ENCODE data around the gene ADK.
A peak's percentile ranks its signal among the peaks of the same experiment; 100 is the strongest.

The ADK gene

GRCh38 chr10:74238031-74238431, 87.0 kb downstream of the ADK start:
- no peak for DNase-seq (ENCODE audit: low spot score)

- DNase-seq (ENCODE audit: low spot score): no peak
Measured at GRCh38 chr10:74238516-74238915, 87.5 kb downstream of the ADK start.

GRCh38 chr10:74243067-74243466, 92.0 kb downstream of the ADK start:
- DNase-seq (ENCODE audit: low spot score): no peak

- peak; percentile 43 for DNase-seq (ENCODE audit: low spot score)
Measured at GRCh38 chr10:74244097-74244685, 93.2 kb downstream of the ADK start.

GRCh38 chr10:74244807-74245206, 93.8 kb downstream of the ADK start:
- DNase-seq (ENCODE audit: low spot score): no peak

GRCh38 chr10:74246495-74246894, 95.5 kb downstream of the ADK start:
- DNase-seq (ENCODE audit: low spot score): no peak

- DNase-seq (ENCODE audit: low spot score): no peak
Measured at GRCh38 chr10:74249865-74250264, 98.8 kb downstream of the ADK start.

GRCh38 chr10:74255214-74255613, 104.2 kb downstream of the ADK start:
- no peak for DNase-seq (ENCODE audit: low spot score)

GRCh38 chr10:74255888-74256357, 104.9 kb downstream of the ADK start:
- DNase-seq (ENCODE audit: low spot score): no peak

GRCh38 chr10:74262856-74263255, 111.8 kb downstream of the ADK start:
- no peak for DNase-seq (ENCODE audit: low spot score)

- DNase-seq (ENCODE audit: low spot score): no peak
Measured at GRCh38 chr10:74263996-74264395, 113.0 kb downstream of the ADK start.

- no peak for DNase-seq (ENCODE audit: low spot score)
Measured at GRCh38 chr10:74272288-74272687, 121.3 kb downstream of the ADK start.

- DNase-seq (ENCODE audit: low spot score): no peak
Measured at GRCh38 chr10:74275755-74276290, 124.8 kb downstream of the ADK start.

- DNase-seq (ENCODE audit: low spot score): no peak
Measured at GRCh38 chr10:74276416-74276815, 125.4 kb downstream of the ADK start.

- DNase-seq (ENCODE audit: low spot score): no peak
Measured at GRCh38 chr10:74282151-74282847, 131.3 kb downstream of the ADK start.

- no peak for DNase-seq (ENCODE audit: low spot score)
Measured at GRCh38 chr10:74282848-74283210, 131.8 kb downstream of the ADK start.

GRCh38 chr10:74289188-74289587, 138.2 kb downstream of the ADK start:
- DNase-seq (ENCODE audit: low spot score): no peak

- DNase-seq (ENCODE audit: low spot score): no peak
Measured at GRCh38 chr10:74289951-74290350, 138.9 kb downstream of the ADK start.

- no peak for DNase-seq (ENCODE audit: low spot score)
Measured at GRCh38 chr10:74290708-74291107, 139.7 kb downstream of the ADK start.

- no peak for DNase-seq (ENCODE audit: low spot score)
Measured at GRCh38 chr10:74292871-74293427, 141.9 kb downstream of the ADK start.

GRCh38 chr10:74293686-74294371, 142.8 kb downstream of the ADK start:
- no peak for DNase-seq (ENCODE audit: low spot score)

- DNase-seq (ENCODE audit: low spot score): no peak
Measured at GRCh38 chr10:74297389-74298080, 146.5 kb downstream of the ADK start.

All from pons (tissue), 1 donor.